PC-3 (cell line): ENCODE results near the gene UPK3A. TPM values are rescaled to one million over a fixed set of nuclear protein-coding genes. Genes with fewer than 3 reads are reported as not detected.

Source experiments
- ATAC-seq: fragments of 200-7000 bp; cut with Tn5 transposase; 2 replicates; pipeline ENCODE4 v1.9.1; 2020; ENCODE audit warnings: mild to moderate bottlenecking, moderate library complexity
- BruUV-seq: library from RNA; stranded (reverse); fragments of 400-500 nt; replicated peaks from 2 replicates; lab custom pipeline; 2021; lab: Mats Ljungman, UMichigan
- CTCF ChIA-PET: fragments of 300-600 bp; sonication (Branson Sonifier 250); formaldehyde crosslinking; loops from one replicate; lab custom pipeline; 2022; ENCODE audit warnings: antibody characterized with exemption; lab: Charles Lee
- POLR2A ChIA-PET: fragments of 300-600 bp; sonication (Branson Sonifier 250); formaldehyde crosslinking; loops from one replicate; lab custom pipeline; 2022; ENCODE audit warnings: antibody characterized with exemption; ENCODE audit not compliant: unreplicated experiment; lab: Charles Lee
- DNase-seq: peaks from one replicate; pipeline ENCODE4 v3.0.0-alpha.2; 2015
- H2AFZ ChIP-seq: fragments of 300-600 bp; sonication (generic); 2 replicates; pipeline ENCODE4 v1.6.0; 2016; ENCODE audit warnings: antibody characterized with exemption, low read length
- H3F3A ChIP-seq: fragments of 300-600 bp; sonication (generic); one replicate; pipeline ENCODE4 v1.6.0; 2017; ENCODE audit warnings: antibody characterized with exemption, low read length, control low read depth, mild to moderate bottlenecking; ENCODE audit not compliant: unreplicated experiment
- H3K27ac ChIP-seq: fragments of 300-600 bp; sonication (generic); 2 replicates; pipeline ENCODE4 v1.5.1; 2016; ENCODE audit warnings: mild to moderate bottlenecking, low read length
- H3K27me3 ChIP-seq: fragments of 300-600 bp; sonication (generic); 2 replicates; pipeline ENCODE4 v1.6.1; 2016; ENCODE audit warnings: low read length, mixed read lengths
- H3K36me3 ChIP-seq: fragments of 300-600 bp; sonication (generic); 2 replicates; pipeline ENCODE4 v1.6.1; 2016; ENCODE audit warnings: low read depth, mixed run types, low read length, mixed read lengths
- H3K4me1 ChIP-seq: fragments of 300-600 bp; sonication (generic); 2 replicates; pipeline ENCODE4 v1.5.1; 2016; ENCODE audit warnings: low read length; ENCODE audit not compliant: insufficient read depth
- H3K4me2 ChIP-seq: fragments of 300-600 bp; sonication (generic); 2 replicates; pipeline ENCODE4 v1.6.0; 2016; ENCODE audit warnings: low read length
- H3K4me3 ChIP-seq: fragments of 300-600 bp; sonication (generic); 2 replicates; pipeline ENCODE4 v1.5.1; 2016; ENCODE audit warnings: mild to moderate bottlenecking, low read length, mixed read lengths
- H3K79me2 ChIP-seq: fragments of 300-600 bp; sonication (generic); 2 replicates; pipeline ENCODE4 v1.6.1; 2017; ENCODE audit warnings: low read length, mixed read lengths
- H3K9ac ChIP-seq: fragments of 300-600 bp; sonication (generic); 2 replicates; pipeline ENCODE4 v1.6.0; 2016; ENCODE audit warnings: mild to moderate bottlenecking, low read length
- H3K9me2 ChIP-seq: fragments of 300-600 bp; sonication (generic); replicated peaks from 2 replicates; pipeline ENCODE4 v1.6.1; 2016; ENCODE audit warnings: mixed run types, low read length, mixed read lengths
- H3K9me3 ChIP-seq: fragments of 300-600 bp; sonication (generic); 2 replicates; pipeline ENCODE4 v1.6.1; 2016; ENCODE audit warnings: low read length, mixed read lengths
- H4K20me1 ChIP-seq: fragments of 300-600 bp; sonication (generic); 2 replicates; pipeline ENCODE4 v1.6.1; 2016; ENCODE audit warnings: low read length, mixed read lengths
- CTCF ChIP-seq: fragments of 300-600 bp; sonication (generic); conservative IDR thresholded peaks from 2 replicates; pipeline ENCODE4 v1.5.1; 2017; ENCODE audit warnings: antibody characterized with exemption, low read depth, mild to moderate bottlenecking, low read length
- EZH2 ChIP-seq: fragments of 300-600 bp; sonication (generic); IDR thresholded peaks from one replicate; pipeline ENCODE4 v1.6.1; 2017; ENCODE audit warnings: antibody characterized with exemption, mild to moderate bottlenecking, low read length; ENCODE audit not compliant: unreplicated experiment
- EZH2phosphoT487 ChIP-seq: fragments of 300-600 bp; sonication (generic); IDR thresholded peaks from 2 replicates; pipeline ENCODE4 v1.6.1; 2018; ENCODE audit warnings: mild to moderate bottlenecking, antibody characterized with exemption, low read length, borderline replicate concordance
- intact Hi-C: fragments of 100-400 bp; cut with micrococcal nuclease; formaldehyde crosslinking; loops from 2 replicates; pipeline ENCODE4 v1.9.0; 2023
- total RNA-seq: library from RNA; depleted of rRNA; stranded (reverse); fragments of >200 nt; gene quantifications from 2 replicates; pipeline ENCODE4 v1.2.3, GENCODE V29; 2014

The UPK3A gene
- total RNA-seq, 1 experiment from 2014 or later: 1.1 TPM

- CTCF ChIA-PET: no interaction called here
- ATAC-seq: no peak
- Histone ChIP-seq H3K27ac (no peak overlapping the region), H3K9me3 (no peaks in the 10 kb centered on the region), H3K4me1 (no peaks in the 10 kb centered on the region), H3K4me2 (no peak overlapping the region), H3K79me2 (no peaks in the 10 kb centered on the region), H3K4me3 (no peak overlapping the region), H2AFZ (no peak overlapping the region), H3K9me2 (no peaks in the 10 kb centered on the region), H3K9ac (no peak overlapping the region), H4K20me1 (no peaks in the 10 kb centered on the region), H3K27me3 (no peaks in the 10 kb centered on the region), H3K36me3 (peaks cover 7% of the 10 kb centered on the region; the same call in 1 of the 2 replicates), H3F3A (no peaks in the 10 kb centered on the region)
- TF ChIP-seq CTCF (no peak), EZH2 (no peak), EZH2phosphoT487 (no peak)
- POLR2A ChIA-PET: no interaction called here
- DNase-seq: no peak
- no TSS peak for BruUV-seq
- intact Hi-C loops: no loop called here
Measured at GRCh38 chr22:45338795-45339194, 54.0 kb downstream of the UPK3A start.

DNA sequence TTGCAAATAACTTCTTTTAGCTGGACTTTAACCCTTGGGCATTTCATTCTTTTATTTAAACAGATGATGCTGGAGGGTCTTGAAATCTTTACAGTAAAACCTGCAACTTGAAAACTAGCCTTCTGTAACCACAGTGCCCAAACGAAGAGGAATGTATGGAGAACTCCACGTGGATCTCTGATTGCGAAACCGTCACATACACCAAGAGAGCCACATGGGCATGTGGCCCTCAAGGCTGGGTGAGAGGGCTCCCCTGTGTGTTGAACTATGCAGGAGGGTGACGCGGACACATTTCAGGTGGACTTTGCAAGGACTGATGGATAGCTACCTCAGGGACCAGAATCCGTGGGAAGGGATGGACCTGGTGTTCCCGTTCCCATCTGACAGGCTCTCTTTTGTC lies 55.6 kb downstream of the UPK3A start:
- ATAC-seq: no peak
- ChIA-PET CTCF (no interaction called here), POLR2A (interaction anchor here (0.7 kb wide), 1 partner anchor 285 kb away, joined by 4 read pairs; no protein-coding TSS in a partner anchor)
- no peaks in the 10 kb centered on the region for H3K4me1 ChIP-seq
- BruUV-seq: no TSS peak
- no peaks in the 10 kb centered on the region for H3K79me2 ChIP-seq
- no peak for DNase-seq
- no peak overlapping the region for H2AFZ ChIP-seq
- no peak overlapping the region for H3K4me3 ChIP-seq
- no peaks in the 10 kb centered on the region for H3K27me3 ChIP-seq
- H3K36me3 ChIP-seq: peaks cover 7% of the 10 kb centered on the region; the same call in 1 of the 2 replicates
- H3K4me2 ChIP-seq: no peak overlapping the region
- no peaks in the 10 kb centered on the region for H3F3A ChIP-seq
- TF ChIP-seq EZH2phosphoT487 (no peak), CTCF (no peak), EZH2 (no peak)
- no peak overlapping the region for H3K9ac ChIP-seq
- H3K27ac ChIP-seq: no peak overlapping the region
- intact Hi-C loops: no loop called here
- H3K9me2 ChIP-seq: no peaks in the 10 kb centered on the region
- H4K20me1 ChIP-seq: no peaks in the 10 kb centered on the region
- no peaks in the 10 kb centered on the region for H3K9me3 ChIP-seq

- Histone ChIP-seq H3K4me2 (no peak overlapping the region), H3K4me1 (no peaks in the 10 kb centered on the region), H2AFZ (no peak overlapping the region), H3K9me3 (no peaks in the 10 kb centered on the region), H3K27me3 (no peaks in the 10 kb centered on the region), H3K36me3 (peaks cover 7% of the 10 kb centered on the region; the same call in 1 of the 2 replicates), H3K4me3 (no peak overlapping the region), H3K27ac (no peak overlapping the region), H3K9me2 (no peaks in the 10 kb centered on the region), H3F3A (no peaks in the 10 kb centered on the region), H3K79me2 (no peaks in the 10 kb centered on the region), H4K20me1 (no peaks in the 10 kb centered on the region), H3K9ac (no peak overlapping the region)
- ChIA-PET POLR2A (no interaction called here), CTCF (no interaction called here)
- BruUV-seq: no TSS peak
- TF ChIP-seq CTCF: no peak
- no peak for ATAC-seq
- intact Hi-C loops: no loop called here
- DNase-seq: no peak
Measured at GRCh38 chr22:45341498-45341897, 56.7 kb downstream of the UPK3A start.
